ENCODE measurements around the gene POLR1H.

The POLR1H gene

GRCh38 chr6:30113841-30114240 is 52.8 kb downstream of the POLR1H start:
- TF ChIP-seq TCF4 (CRISPR knock-in tag; IDR thresholded peaks at IDR 0.05; ENCODE audit: borderline replicate concordance), result no peak
- TF ChIP-seq SNAI2 (CRISPR knock-in tag; IDR thresholded peaks at IDR 0.05), result no peak
- no peak for TF ChIP-seq ZC3H10 (CRISPR knock-in tag; IDR thresholded peaks at IDR 0.05)
- TF ChIP-seq, protein P1, sequence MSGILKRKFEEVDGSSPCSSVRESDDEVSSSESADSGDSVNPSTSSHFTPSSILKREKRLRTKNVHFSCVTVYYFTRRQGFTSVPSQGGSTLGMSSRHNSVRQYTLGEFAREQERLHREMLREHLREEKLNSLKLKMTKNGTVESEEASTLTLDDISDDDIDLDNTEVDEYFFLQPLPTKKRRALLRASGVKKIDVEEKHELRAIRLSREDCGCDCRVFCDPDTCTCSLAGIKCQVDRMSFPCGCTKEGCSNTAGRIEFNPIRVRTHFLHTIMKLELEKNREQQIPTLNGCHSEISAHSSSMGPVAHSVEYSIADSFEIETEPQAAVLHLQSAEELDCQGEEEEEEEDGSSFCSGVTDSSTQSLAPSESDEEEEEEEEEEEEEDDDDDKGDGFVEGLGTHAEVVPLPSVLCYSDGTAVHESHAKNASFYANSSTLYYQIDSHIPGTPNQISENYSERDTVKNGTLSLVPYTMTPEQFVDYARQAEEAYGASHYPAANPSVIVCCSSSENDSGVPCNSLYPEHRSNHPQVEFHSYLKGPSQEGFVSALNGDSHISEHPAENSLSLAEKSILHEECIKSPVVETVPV (CRISPR knock-in tag; IDR thresholded peaks at IDR 0.05), result no peak
- TF ChIP-seq BACH2 (CRISPR knock-in tag; IDR thresholded peaks at IDR 0.05; ENCODE audit: borderline replicate concordance), result no peak
- no peak for TF ChIP-seq GLIS3 (CRISPR knock-in tag; IDR thresholded peaks at IDR 0.05)
- no peak for TF ChIP-seq TOX (CRISPR knock-in tag; IDR thresholded peaks at IDR 0.05; ENCODE audit: borderline replicate concordance)
- no peak for TF ChIP-seq RARB (CRISPR knock-in tag; IDR thresholded peaks at IDR 0.05)
- TF ChIP-seq ZNF565 (CRISPR knock-in tag; conservative IDR thresholded peaks at IDR 0.05; ENCODE audit: low read depth), result no peak
- no peak for TF ChIP-seq OSR1 (CRISPR knock-in tag; IDR thresholded peaks at IDR 0.05)
- TF ChIP-seq ESRRG (CRISPR knock-in tag; IDR thresholded peaks at IDR 0.05), result no peak
- no peak for TF ChIP-seq POU6F1 (CRISPR knock-in tag; IDR thresholded peaks at IDR 0.05; ENCODE audit: borderline replicate concordance, low read depth)
- no peak for TF ChIP-seq ZNF70 (CRISPR knock-in tag; IDR thresholded peaks at IDR 0.05)
- no peak for TF ChIP-seq ZNF8 (CRISPR knock-in tag; IDR thresholded peaks at IDR 0.05)
- TF ChIP-seq PPARA (CRISPR knock-in tag; IDR thresholded peaks at IDR 0.05; ENCODE audit: borderline replicate concordance), result no peak
- no peak for TF ChIP-seq ISL1 (CRISPR knock-in tag; IDR thresholded peaks at IDR 0.05)
- no peak for ATAC-seq

Data from SK-N-SH treated with all-trans-retinoic acid at 6 μM for 48 hours (cell line).